Measurements from ENCODE around the gene NUP93. TPM values are rescaled to one million over a fixed set of nuclear protein-coding genes. Genes with fewer than 3 reads are reported as not detected.
"Not testable (repeated sequence)": the region's sequence is repeated elsewhere in the genome, so short reads cannot be mapped to it uniquely, and the experiment has no call there.

NUP93 gene
- total and polyA plus RNA-seq, 2 donors = 25.1 to 49.0 TPM

DNA sequence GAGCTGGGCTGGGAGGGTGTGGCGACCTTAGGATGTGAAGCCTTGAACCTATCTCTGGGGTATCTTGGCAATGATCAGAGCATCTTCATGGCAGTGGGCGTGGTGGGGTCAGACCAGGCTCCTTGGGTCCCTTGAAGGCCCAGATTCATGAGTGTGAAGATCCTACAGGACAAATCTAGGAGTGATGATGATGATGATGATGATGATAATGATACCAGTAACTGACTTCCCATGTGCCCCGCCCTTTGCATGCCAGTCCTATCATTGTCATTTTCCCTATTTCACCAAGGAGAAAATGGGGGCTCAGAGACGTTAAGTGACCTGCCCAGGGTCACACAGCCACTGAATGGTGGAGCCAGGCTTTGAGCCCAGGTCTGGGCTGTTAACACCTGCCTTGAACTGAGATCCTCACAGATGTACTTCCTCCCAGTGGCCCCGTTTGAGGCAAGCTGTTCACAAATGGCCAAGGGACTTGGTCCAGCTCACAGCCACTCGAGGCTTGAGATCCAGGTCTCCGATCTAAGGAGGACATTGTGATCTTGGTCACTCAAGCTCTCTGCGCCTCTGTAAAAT is 148.4 kb downstream of the NUP93 start:
- Histone ChIP-seq H3K4me3 (ENCODE audit: low read depth, low read length) (no peak overlapping the region), H3K27ac (ENCODE audit: low read depth) (no peak overlapping the region), H3K4me1 (ENCODE audit: insufficient read depth) (no peaks in the 10 kb centered on the region), H3K36me3 (ENCODE audit: insufficient read depth) (no peaks in the 10 kb centered on the region)
- WGBS = 91% methylated on average over 8 of the region's 8 CpGs
- DNase-seq (ENCODE audit: extremely low spot score) = no peak

DNA sequence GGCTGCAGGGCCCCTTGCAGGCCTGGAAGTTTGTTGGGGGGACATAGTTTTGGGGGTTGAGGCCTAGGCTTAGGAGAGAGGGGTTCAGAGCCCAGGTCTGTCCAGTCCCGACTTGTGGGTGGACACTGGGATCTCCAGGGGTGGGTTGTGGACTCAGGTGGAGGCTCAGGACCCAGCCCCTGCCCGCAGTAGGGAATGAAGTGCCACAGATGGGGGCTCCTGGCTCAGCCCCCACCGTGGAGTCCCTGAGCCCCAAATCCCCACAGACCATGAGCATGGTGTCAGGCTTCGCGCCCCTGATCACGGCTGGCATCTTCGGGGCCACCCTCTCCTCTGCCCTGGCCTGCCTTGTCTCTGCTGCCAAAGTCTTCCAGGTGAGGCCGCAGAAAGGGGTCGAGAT is 149.3 kb downstream of the NUP93 start:
- WGBS = 86% methylated on average over 9 of the region's 9 CpGs
- DNase-seq (ENCODE audit: extremely low spot score) = no peak
- H3K4me1 ChIP-seq (ENCODE audit: insufficient read depth) = no peaks in the 10 kb centered on the region

DNA sequence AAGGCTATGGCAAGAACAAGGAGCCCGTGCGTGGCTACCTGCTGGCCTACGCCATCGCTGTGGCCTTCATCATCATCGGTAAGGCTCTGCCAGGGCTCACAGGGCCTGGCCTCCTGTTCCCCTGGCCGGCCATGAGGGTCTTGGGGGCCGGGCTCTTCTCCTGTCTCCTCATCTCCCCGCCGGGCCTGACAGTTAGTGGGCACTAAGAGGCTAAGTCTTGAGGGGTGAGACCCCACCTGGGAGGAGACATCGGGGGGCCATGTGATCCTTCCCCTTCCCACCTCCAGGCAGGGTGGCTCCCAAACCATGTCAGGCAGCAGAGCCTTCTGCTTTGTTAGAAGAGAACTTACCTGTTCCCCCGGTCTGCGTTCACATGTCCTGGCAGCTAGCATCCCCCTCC is 150.2 kb downstream of the NUP93 start:
- DNase-seq (ENCODE audit: extremely low spot score) = no peak
- Histone ChIP-seq H3K4me3 (ENCODE audit: low read depth, low read length) (no peak overlapping the region), H3K4me1 (ENCODE audit: insufficient read depth) (no peaks in the 10 kb centered on the region), H3K27ac (ENCODE audit: low read depth) (no peak overlapping the region), H3K36me3 (ENCODE audit: insufficient read depth) (no peaks in the 10 kb centered on the region)
- 88% methylated on average over 12 of the region's 12 CpGs for WGBS

More for the DNA sequence above, 149.3 kb downstream of the NUP93 start:
- Histone ChIP-seq H3K4me3 (ENCODE audit: low read depth, low read length) (no peak overlapping the region), H3K27ac (ENCODE audit: low read depth) (no peak overlapping the region), H3K36me3 (ENCODE audit: insufficient read depth) (no peaks in the 10 kb centered on the region)

DNA sequence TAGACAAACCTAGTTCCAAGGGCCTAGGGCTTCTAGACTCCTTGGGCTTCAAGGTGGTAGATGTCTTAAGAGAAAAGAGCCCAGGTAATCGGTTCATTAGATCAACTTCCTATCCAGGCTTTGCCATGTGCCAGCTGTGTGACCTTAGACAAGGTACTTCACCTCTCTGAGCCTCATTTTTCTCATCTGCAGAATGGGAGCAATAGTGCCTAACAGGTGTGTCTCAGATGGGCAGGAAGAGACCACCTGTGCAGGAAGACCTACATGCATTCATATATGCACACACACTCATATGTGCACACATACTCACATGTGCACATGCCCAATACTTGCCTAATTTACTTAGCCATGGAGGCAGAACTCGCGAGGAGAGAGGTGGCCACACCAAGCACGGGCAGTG is 150.8 kb downstream of the NUP93 start:
- no peak for DNase-seq (ENCODE audit: extremely low spot score)
- Histone ChIP-seq H3K4me1 (ENCODE audit: insufficient read depth) (no peaks in the 10 kb centered on the region), H3K27ac (ENCODE audit: low read depth) (no peak overlapping the region), H3K4me3 (ENCODE audit: low read depth, low read length) (no peak overlapping the region), H3K36me3 (ENCODE audit: insufficient read depth) (no peaks in the 10 kb centered on the region)
- WGBS = 91% methylated on average over 4 of the region's 4 CpGs

DNA sequence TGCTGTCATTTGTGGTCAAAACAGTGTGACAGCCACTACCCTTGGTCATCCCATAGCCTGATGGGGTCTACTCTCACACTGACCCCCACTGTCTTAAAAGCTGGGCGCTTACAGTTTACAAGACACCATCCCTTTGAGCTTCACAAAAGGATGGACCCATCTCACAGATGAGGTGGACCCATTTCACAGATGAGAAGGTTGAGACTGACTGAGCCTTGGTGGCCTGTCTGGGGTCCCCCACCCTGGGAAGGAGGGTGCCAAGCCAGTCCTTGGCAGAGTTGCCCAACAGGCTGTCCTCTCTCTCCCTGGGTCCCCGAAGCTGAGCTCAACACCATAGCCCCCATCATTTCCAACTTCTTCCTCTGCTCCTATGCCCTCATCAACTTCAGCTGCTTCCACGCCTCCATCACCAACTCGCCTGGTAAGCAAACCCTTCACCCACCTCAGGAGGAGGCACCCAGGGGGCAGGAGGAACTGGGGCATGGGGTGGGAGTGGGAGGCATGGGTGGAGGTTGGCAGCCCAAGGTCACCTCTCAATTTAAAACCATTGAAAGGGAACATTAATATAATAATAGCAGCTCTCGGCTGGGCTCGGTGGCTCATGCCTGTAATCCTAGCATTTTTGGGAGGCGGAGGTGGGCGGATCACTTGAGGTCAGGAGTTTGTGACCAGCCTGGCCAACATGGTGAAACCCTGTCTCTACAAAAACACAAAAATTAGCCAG is 152.3 kb downstream of the NUP93 start:
- 84% methylated on average over 8 of the region's 8 CpGs for WGBS
- Histone ChIP-seq H3K36me3 (ENCODE audit: insufficient read depth) (no peaks in the 10 kb centered on the region), H3K4me3 (ENCODE audit: low read depth, low read length) (no peak overlapping the region), H3K4me1 (ENCODE audit: insufficient read depth) (no peaks in the 10 kb centered on the region), H3K27ac (ENCODE audit: low read depth) (no peak overlapping the region)
- DNase-seq (ENCODE audit: extremely low spot score) = no peak

DNA sequence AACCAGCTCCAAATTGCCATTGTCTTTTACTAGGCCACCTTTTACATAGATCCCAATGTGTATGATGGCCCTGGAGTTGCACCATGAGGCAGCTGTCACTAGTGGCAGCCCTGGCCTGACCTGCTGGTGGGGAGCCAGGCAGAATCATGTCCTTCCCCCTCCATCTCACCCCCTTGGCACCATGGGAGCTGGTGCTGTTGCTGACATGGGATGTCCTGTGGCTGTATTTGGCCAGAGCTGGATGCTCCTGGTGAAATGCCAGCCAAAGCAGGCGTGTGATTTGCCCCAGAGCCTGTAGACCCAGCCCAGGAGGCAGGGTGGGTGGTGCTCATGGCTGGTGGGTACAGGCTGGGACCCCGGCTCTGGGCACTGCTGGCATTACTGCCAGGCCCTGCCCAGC is 153.7 kb downstream of the NUP93 start:
- H3K4me3 ChIP-seq (ENCODE audit: low read depth, low read length) = no peak overlapping the region
- H3K4me1 ChIP-seq (ENCODE audit: insufficient read depth) = no peaks in the 10 kb centered on the region
- no peaks in the 10 kb centered on the region for H3K36me3 ChIP-seq (ENCODE audit: insufficient read depth)
- WGBS = 85% methylated on average over 2 of the region's 2 CpGs
- no peak for DNase-seq (ENCODE audit: extremely low spot score)
- no peak overlapping the region for H3K27ac ChIP-seq (ENCODE audit: low read depth)

DNA sequence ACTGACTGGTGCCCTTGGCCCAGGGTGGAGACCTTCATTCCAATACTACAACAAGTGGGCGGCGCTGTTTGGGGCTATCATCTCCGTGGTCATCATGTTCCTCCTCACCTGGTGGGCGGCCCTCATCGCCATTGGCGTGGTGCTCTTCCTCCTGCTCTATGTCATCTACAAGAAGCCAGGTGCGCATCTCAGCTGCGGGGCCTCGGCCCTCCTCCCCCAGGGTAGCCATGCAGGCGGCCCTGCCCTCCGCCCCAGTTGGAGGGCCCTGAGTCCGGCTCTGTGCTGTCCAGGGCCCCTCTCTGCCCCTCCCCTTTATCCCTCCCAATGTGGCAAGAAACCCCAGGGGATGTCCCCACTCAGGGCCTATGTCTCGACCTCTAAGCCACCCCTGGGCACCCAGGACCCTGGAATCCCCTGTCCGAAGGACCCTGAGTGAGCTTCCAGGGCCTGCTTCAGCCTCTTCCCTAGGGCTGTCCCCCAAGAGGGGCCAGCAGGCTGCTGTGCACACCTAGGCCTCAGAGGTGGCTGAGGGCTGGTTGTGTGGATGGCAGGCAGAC is 154.2 kb downstream of the NUP93 start:
- DNase-seq (ENCODE audit: extremely low spot score) = no peak
- 95% methylated on average over 14 of the region's 14 CpGs for WGBS
- H3K36me3 ChIP-seq (ENCODE audit: insufficient read depth) = no peaks in the 10 kb centered on the region
- H3K4me1 ChIP-seq (ENCODE audit: insufficient read depth) = no peaks in the 10 kb centered on the region
- H3K4me3 ChIP-seq (ENCODE audit: low read depth, low read length) = no peak overlapping the region
- no peak overlapping the region for H3K27ac ChIP-seq (ENCODE audit: low read depth)

DNA sequence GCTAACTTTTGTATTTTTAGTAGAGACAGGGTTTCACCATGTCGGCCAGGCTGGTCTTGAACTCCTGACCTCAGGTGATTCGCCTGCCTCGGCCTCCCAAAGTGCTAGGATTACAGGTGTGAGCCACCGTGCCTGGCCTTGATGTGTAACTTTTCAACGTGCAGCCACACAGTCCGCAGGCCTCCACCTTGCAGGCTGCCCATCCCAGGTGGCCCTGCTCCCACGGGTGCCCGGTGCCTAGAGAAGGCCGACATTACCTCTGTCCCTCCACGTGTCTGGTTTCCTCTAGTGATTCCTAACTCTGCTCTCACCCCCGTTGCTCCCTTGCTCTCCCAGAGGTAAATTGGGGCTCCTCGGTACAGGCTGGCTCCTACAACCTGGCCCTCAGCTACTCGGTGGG is 155.0 kb downstream of the NUP93 start:
- H3K4me1 ChIP-seq (ENCODE audit: insufficient read depth); H3K4me3 ChIP-seq (ENCODE audit: low read depth, low read length); DNase-seq (ENCODE audit: extremely low spot score); H3K27ac ChIP-seq (ENCODE audit: low read depth); H3K36me3 ChIP-seq (ENCODE audit: insufficient read depth): not testable (repeated sequence)
- 95% methylated on average over 13 of the region's 13 CpGs for WGBS

DNA sequence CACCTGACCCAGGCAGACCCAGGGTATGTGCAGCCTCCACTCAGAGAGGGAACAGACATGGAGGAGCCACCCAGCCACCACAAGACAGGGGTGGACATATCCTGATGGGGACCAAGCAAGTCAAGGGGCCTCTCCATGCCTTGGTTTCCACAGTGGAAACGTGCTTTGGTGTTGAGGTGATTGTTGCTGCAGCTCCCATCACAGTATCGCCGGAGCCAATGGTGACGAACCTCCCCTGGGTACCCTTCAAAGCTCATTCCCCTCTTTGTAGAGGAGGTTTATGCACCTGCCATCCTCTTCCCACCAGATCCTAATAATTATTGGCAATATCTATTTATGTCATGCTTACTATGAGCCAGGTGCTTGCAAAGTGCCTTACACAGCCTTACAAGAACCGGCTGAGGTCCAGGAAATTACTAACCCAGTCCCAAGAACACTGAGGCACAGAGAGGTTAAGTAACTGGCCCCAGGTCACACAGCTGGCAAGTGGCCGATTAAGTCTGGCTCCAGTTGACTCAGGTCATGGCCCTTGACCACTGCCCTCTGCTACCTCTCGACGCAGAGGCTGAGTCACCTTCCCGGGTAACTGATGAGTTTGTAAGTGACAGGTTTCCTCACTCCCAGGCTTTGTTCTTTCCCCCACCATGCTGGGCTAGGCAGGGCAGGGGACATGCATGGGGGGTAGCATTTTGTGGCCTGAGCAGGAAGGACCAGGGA is 155.7 kb downstream of the NUP93 start:
- no peak overlapping the region for H3K27ac ChIP-seq (ENCODE audit: low read depth)
- H3K4me3 ChIP-seq (ENCODE audit: low read depth, low read length) = no peak overlapping the region
- no peak for DNase-seq (ENCODE audit: extremely low spot score)
- 90% methylated on average over 9 of the region's 9 CpGs for WGBS
- H3K4me1 ChIP-seq (ENCODE audit: insufficient read depth) = no peaks in the 10 kb centered on the region
- H3K36me3 ChIP-seq (ENCODE audit: insufficient read depth) = no peaks in the 10 kb centered on the region

DNA sequence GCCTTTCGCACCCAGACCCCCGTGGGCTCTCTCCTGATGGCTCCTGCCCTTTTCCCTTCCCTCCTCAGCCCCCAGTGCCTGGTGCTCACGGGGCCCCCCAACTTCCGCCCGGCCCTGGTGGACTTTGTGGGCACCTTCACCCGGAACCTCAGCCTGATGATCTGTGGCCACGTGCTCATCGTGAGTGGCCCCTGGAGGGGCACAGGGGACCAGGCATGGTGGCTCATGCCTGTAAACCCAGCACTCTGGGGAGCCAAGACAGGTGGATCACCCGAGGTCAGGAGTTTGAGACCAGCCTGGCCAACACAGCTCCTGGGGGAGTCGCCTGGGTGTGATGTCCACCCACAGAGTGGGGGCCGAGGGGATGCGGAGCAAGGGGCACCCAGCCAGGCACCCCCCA is 156.4 kb downstream of the NUP93 start:
- Histone ChIP-seq H3K36me3 (ENCODE audit: insufficient read depth) (no peaks in the 10 kb centered on the region), H3K4me3 (ENCODE audit: low read depth, low read length) (no peak overlapping the region), H3K27ac (ENCODE audit: low read depth) (no peak overlapping the region), H3K4me1 (ENCODE audit: insufficient read depth) (no peaks in the 10 kb centered on the region)
- WGBS = 92% methylated on average over 12 of the region's 12 CpGs
- no peak for DNase-seq (ENCODE audit: extremely low spot score)

DNA sequence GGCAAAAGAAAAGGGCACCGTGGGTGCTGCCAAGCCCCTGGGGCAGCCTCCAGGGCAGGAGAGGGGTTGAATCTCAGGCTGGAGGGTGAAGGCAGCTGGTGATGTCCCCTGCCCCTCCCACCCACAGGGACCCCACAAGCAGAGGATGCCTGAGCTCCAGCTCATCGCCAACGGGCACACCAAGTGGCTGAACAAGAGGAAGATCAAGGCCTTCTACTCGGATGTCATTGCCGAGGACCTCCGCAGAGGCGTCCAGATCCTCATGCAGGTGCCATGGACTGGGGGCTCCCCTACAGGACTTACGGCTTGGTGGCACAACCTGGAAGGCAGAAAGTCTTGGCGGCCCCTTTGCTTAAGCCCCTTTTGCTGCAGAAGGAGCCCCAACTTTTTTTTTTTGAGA is 156.9 kb downstream of the NUP93 start:
- no peak for DNase-seq (ENCODE audit: extremely low spot score)
- WGBS = 82% methylated on average over 9 of the region's 9 CpGs
- H3K27ac ChIP-seq (ENCODE audit: low read depth) = no peak overlapping the region
- H3K4me1 ChIP-seq (ENCODE audit: insufficient read depth) = no peaks in the 10 kb centered on the region
- no peak overlapping the region for H3K4me3 ChIP-seq (ENCODE audit: low read depth, low read length)
- no peaks in the 10 kb centered on the region for H3K36me3 ChIP-seq (ENCODE audit: insufficient read depth)

DNA sequence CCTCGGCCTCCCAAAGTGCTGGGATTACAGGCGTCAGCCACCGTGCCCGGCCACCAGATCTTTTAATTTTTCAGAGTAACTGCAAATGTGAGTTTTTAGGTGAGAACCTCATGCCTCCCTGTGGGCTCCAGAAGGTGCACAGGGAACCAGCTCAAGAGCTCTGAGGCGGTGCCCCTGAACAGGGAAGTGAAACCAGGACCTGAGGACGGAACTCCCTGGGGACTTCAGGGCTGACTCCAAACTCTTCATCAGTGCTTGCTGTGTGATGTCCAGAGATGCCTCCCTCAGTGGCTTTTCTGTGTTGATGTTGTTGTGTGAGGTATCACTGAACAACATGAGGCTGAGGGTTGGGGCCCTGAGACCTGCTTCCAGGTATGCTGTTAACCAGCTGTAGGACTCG is 158.9 kb downstream of the NUP93 start:
- H3K27ac ChIP-seq (ENCODE audit: low read depth) = no peak overlapping the region
- DNase-seq (ENCODE audit: extremely low spot score) = no peak
- WGBS = 89% methylated on average over 7 of the region's 7 CpGs
- no peaks in the 10 kb centered on the region for H3K36me3 ChIP-seq (ENCODE audit: insufficient read depth)
- no peaks in the 10 kb centered on the region for H3K4me1 ChIP-seq (ENCODE audit: insufficient read depth)
- H3K4me3 ChIP-seq (ENCODE audit: low read depth, low read length) = no peak overlapping the region

DNA sequence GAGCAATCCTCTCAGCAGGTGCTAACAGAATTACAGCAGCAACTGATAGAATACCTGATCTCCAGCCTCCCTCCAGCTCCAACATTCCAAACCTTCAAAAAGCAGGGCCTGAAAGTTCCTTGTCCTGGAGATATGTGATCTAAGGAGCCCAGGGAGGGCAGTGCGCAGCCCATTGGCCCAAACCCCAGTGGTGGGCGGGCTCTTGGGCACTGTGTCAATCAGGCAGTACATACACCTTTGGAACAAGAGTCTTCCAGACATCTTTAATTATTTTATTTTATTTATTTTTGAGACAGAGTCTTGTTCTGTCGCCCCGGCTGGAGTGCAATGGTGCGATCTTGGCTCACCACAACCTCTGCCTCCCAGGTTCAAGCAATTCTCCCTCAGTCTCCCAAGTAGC is 159.3 kb downstream of the NUP93 start:
- WGBS = 91% methylated on average over 5 of the region's 5 CpGs
- no peak overlapping the region for H3K27ac ChIP-seq (ENCODE audit: low read depth)
- no peak for DNase-seq (ENCODE audit: extremely low spot score)

DNA sequence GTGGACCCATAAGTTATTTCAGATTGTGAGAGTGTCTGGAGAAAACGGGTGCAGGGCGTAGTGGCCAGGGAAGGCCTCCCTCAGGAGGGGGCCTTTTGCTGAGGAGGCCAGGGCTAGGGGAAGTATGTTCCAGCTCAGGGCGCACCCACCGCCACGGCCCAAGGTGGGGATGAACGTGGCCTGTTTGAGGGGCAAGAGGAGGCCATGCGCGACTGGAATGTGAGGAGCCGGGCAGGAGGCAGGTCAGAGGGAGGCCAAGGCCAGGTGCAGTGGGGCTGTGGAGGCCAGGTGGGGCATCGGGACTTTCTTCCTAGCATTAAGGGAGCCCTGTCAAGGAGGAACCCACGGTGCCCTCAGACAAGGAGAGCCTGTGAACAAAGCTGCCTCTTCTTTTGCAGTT is 161.8 kb downstream of the NUP93 start:
- H3K4me1 ChIP-seq (ENCODE audit: insufficient read depth) = no peaks in the 10 kb centered on the region

More for the DNA sequence above, 159.3 kb downstream of the NUP93 start:
- H3K36me3 ChIP-seq (ENCODE audit: insufficient read depth) = no peaks in the 10 kb centered on the region
- no peak overlapping the region for H3K4me3 ChIP-seq (ENCODE audit: low read depth, low read length)
- H3K4me1 ChIP-seq (ENCODE audit: insufficient read depth) = no peaks in the 10 kb centered on the region

More for the DNA sequence above, 161.8 kb downstream of the NUP93 start:
- H3K36me3 ChIP-seq (ENCODE audit: insufficient read depth) = no peaks in the 10 kb centered on the region
- no peak overlapping the region for H3K27ac ChIP-seq (ENCODE audit: low read depth)
- WGBS = 79% methylated on average over 11 of the region's 11 CpGs
- no peak overlapping the region for H3K4me3 ChIP-seq (ENCODE audit: low read depth, low read length)
- DNase-seq (ENCODE audit: extremely low spot score) = no peak

Measured in urinary bladder (tissue), 4 donors.